ENCODE measurements around the gene ACE2.
"Not testable (repeated sequence)": the region's sequence is repeated elsewhere in the genome, so short reads cannot be mapped to it uniquely, and the experiment has no call there.

ACE2 gene

GRCh38 chrX:15600745-15601144, at the start of gene ACE2:
Gene ACE2 (minus strand): TSS chrX:15600960. CDS start chrX:15600911, 49 bp downstream.
- no peak for DNase-seq

GRCh38 chrX:15647510-15647909, 46.8 kb upstream of the ACE2 start:
- DNase-seq: not testable (repeated sequence)

DNA sequence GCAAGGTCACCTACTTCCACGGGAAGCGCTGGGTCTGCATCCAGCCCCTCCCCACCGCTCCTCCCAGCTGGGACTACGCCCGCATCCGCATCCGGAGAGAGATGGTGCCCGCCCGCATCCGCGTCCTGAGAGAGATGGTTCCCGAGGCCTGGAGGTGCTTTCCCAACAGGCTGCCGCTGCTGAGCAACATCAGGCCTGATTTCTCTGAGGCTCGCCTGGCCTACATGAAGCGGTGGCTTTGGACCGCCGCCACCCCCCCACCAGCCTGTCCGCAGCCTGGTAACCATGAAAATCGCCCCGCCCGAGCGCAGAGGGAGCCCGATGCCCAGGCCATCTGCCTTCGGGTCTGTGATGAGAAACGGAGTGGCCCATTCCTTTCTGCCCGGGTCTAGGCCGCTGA, 45.8 kb upstream of the ACE2 start:
- DNase-seq: no peak

DNA sequence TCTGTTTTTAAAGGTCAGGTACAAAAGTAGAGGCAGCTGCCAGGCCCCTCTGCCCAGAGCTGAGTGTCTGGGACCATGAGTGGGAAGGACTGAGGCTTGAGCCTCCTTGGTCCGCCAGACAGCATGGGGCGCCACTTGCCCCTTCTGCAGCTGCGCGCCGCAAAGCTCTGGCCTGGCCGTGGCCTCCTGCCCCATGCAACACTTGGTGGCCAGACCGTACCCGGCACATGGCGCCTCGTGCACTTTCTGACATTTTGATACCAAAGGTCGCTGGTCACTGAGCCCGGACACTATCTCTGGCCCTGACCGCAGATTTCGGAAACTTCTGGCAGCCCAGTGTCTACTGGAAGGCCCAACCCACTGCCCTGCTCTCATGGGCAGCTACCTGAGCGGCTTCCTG, 45.3 kb upstream of the ACE2 start:
- no peak for DNase-seq

GRCh38 chrX:15645266-15645665, 44.5 kb upstream of the ACE2 start:
- no peak for DNase-seq

DNA sequence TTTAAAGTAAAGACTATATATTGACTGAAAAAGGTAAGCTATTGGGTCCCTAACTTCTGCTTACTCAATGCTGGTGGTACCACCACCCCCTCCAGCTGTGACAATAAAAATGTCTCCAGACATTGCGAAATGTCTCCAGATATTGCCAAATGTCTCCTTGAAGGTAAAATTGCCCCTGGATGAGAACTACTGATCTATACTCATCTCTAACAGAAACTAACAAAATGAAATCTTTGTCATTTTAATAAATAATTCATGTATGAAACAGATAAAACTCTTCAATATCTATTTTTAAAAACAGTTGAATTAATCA, 43.8 kb upstream of the ACE2 start:
- DNase-seq: no peak

DNA sequence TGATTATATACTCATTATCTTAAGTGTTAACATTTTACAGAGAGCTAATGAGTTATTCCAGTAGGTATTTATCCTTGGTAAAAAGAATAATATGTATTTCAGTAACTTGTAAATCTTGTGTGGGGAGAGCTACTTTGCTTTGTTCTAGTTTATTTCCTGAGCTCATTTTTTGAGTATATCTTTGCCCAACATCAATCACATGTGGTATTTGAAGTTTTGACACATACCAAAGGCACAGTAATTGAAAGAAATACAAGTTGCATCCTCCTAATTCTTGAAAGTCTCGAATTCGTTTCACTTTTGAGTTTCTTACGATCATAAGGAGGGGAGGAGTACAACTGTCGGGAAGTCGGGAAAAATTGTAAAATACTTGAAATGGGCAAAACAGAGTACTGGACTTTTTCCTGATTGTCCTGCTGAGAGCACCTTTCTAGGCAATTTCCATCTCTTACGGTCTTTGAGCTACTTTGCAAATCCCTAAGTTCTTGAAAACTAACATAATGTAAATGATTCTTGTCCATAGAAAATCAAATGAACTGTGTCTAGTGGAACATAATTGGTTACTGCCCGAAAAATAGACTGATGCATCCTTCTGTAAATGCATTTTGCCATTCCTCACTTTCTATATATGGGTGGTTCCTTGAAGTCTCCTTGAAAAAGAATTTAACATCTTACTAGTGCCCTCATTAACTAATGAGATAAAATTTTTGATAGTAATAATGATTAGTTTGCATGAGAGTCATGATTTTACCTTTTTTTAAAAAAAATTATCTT, 43.2 kb upstream of the ACE2 start:
- no peak for DNase-seq

DNA sequence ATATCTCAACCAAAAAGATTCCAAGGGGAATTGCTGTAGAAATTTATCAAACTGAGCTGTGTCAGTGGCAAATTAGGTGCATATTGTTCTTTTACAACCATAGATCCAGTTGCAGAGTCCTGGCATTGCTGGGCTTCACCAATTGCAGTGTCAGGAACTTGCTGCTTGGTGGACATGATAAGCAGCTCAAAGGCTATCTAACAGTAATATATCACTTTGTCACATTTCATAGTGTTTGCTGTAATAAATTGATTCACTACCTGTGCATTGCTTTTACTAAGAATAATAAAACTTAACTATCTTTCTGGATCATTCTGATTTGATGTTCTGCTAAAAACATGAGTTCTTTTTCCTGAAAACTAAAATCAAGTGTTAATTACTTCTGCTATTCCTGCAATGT, 30.9 kb upstream of the ACE2 start:
- DNase-seq: no peak

- DNase-seq: no peak
Observed at GRCh38 chrX:15623054-15623453, 22.3 kb upstream of the ACE2 start.

GRCh38 chrX:15619053-15619755, 18.4 kb upstream of the ACE2 start:
- no peak for DNase-seq

DNA sequence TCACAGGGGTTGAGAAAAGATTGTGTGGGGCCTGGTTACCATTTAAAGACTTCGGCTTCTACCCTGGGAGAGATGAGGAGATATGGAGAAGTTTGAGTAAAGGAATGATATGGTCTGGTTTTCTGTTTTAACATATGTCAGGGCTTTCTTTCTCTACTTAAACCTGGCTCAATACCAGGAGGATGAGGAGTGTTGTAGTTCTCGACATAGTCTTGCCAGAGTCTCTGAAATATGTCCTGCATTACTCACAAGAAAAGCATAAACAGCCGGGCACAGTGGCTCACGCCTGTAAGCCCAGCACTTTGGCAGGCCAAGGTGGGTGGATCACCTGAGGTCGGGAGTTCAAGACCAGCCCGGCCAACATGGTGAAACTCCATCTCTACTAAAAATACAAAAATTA, 16.4 kb upstream of the ACE2 start:
- DNase-seq: no peak

GRCh38 chrX:15616531-15616930, 15.8 kb upstream of the ACE2 start:
- no peak for DNase-seq

GRCh38 chrX:15607067-15607466, 6.3 kb upstream of the ACE2 start:
- DNase-seq: no peak

GRCh38 chrX:15606136-15606535, 5.4 kb upstream of the ACE2 start:
- DNase-seq: no peak

DNA sequence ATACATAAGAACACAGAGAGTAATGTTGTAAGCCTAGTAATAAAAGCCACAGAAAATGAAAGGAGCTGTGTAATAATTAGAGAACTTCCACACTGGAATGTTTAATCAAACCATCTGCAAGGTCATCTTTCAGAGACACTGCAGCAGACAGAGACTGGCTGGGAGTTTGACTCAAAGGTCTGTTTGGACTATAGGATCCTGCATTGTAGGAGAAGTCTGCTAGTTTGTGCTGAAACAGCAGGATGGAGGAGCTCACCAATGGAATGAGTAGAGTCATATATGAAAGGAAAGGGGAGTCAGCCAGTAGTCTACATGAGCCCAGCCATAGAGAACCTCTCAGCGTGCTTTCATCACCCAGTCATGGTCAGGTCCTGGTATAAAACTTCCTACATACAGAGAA, 4.5 kb upstream of the ACE2 start:
- no peak for DNase-seq

DNA sequence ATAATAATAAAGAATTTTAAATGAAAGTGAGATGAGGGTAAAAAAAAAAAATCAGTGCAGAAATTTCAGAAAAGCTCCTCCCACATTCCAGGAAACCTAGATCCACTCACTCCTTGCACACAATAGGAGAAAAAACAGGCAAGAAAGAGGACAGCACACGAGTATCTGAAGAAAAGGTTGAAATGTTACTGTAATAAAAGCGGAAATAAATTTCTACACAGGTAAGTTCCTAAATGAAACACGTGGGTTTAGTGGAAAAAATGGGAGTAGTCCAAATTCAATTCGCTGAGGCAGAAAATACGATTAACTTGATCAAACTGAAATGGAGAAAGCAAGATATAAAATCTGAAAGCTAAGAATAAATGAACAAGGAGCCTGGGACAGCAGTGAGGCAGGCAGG, 2.0 kb upstream of the ACE2 start:
- DNase-seq: no peak

GRCh38 chrX:15601932-15602331, 1.2 kb upstream of the ACE2 start:
- DNase-seq: no peak

- DNase-seq: no peak
Observed at GRCh38 chrX:15600049-15600448, 711 bp downstream of the ACE2 start.

- no peak for DNase-seq
Observed at GRCh38 chrX:15599461-15599860, 1.3 kb downstream of the ACE2 start.

- DNase-seq: no peak
Observed at GRCh38 chrX:15598026-15598425, 2.7 kb downstream of the ACE2 start.

DNA sequence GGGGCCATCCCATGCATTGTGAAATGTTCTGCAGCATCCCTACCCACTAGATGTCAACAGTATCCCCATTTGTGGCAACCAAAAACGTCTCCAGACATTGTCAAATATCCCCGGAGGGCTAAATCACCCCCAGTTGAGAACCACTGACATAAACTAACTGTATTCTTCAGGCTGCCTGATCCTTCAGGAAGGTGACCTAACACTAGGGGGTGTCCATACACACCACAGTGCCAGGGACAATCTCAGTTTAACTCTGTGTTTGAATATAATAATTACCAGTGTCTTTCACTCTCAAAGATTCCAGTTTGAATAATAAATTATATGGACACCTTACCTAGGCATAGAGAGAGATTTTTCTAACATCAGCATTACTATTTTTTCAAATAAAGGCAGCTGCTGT, 6.4 kb downstream of the ACE2 start:
- no peak for DNase-seq

- no peak for DNase-seq
Observed at GRCh38 chrX:15579778-15580747, 20.7 kb downstream of the ACE2 start.

DNA sequence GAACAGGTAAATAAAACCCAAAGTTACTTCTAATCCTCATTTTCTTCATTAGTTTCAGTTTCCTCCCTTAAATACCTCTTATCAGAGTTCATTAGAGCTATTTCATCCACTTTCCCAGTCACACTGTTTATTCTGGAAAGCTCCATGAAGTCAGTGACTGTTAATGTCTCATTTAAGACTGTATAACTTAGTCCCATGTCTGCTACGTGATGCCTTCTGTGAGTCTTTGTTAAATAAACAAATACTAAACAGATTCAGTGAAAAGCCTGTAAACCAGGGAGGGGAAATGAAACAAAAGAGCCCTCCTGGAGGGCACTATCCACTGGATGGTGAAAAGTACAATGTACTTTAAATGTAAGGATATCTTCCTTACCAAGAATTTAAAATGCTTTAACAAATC, 24.7 kb downstream of the ACE2 start:
- DNase-seq: no peak

DNA sequence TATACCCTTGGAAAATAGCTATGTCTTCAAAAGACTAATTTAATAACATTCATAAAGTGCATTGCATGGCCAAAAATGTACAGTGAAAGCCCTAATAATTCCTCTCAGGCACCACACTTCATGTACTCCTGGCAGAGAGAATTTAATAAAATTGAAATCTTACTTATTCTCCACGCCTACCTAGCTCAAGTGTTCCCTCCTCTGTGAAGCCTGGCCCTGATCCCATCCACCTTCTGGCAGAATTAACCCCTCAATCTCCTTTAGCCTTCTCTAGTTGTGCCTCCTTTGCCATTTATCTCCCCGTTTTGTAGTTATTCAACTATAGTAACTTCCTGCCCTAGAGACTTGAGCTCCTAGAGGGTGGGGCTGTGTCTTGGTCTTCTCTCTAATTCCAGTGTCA, 26.7 kb downstream of the ACE2 start:
- DNase-seq: no peak

Data from DMS153 (cell line).